SK-N-SH (cell line): Measurements from ENCODE around the gene CTU1. TPM values are rescaled to one million over a fixed set of nuclear protein-coding genes. Genes with fewer than 3 reads are reported as not detected.

Source experiments
- CTCF ChIA-PET: fragments of 300-600, 350-600 bp; formaldehyde crosslinking; extraction: SDS; loops from one replicate; lab custom pipeline; 2021; lab: Yijun Ruan, JAX
- POLR2A ChIA-PET: fragments of 350-600 bp; sonication (Branson Sonifier 250); formaldehyde crosslinking; extraction: SDS; loops from one replicate; lab custom pipeline; 2020; ENCODE audit warnings: antibody characterized with exemption, inconsistent platforms; lab: Yijun Ruan, JAX
- DNase-seq: peaks from one replicate; pipeline ENCODE4 v3.0.0; 2012
- H2AFZ ChIP-seq: fragments of 200-600 bp; sonication (generic); 2 replicates; pipeline ENCODE4 v1.8.1; 2016; ENCODE audit warnings: antibody characterized with exemption, mild to moderate bottlenecking, low read depth
- H3F3A ChIP-seq: fragments of 200-600 bp; sonication (generic); replicated peaks from 2 replicates; pipeline ENCODE3; 2016; ENCODE audit warnings: antibody characterized with exemption, mild to moderate bottlenecking; ENCODE audit not compliant: insufficient read depth
- H3K27ac ChIP-seq, 2 experiments: fragments of 200-500 bp in 1 of 2; fragments of 200-600 bp in 1 of 2; sonication (Bioruptor generic) in 1 of 2; sonication (generic), shearing (Covaris generic) in 1 of 2; 2 replicates each; pipeline versions ENCODE4 v1.5.1 to v1.6.1; 2014 to 2016; ENCODE audit warnings: low read depth in 2 of 2, inconsistent platforms in 1 of 2, low read length in 1 of 2, mild to moderate bottlenecking in 1 of 2, mixed read lengths in 1 of 2
- H3K27me3 ChIP-seq: fragments of 200-600 bp; sonication (generic), shearing (Covaris generic); 2 replicates; pipeline ENCODE4 v1.6.1; 2016; ENCODE audit warnings: mixed run types; ENCODE audit not compliant: insufficient read depth
- H3K36me3 ChIP-seq, 2 experiments: fragments of 200-500 bp in 1 of 2; fragments of 200-600 bp in 1 of 2; sonication (Bioruptor generic) in 1 of 2; sonication (generic) in 1 of 2; replicated peaks in 1 of 2; 2 replicates each; pipeline versions ENCODE3 to v1.5.1; 2014 to 2016; ENCODE audit warnings: low read length in 1 of 2, mild to moderate bottlenecking in 1 of 2; ENCODE audit not compliant: insufficient read depth in 2 of 2, control insufficient read depth in 1 of 2
- H3K4me1 ChIP-seq, 2 experiments: fragments of 200-500 bp in 1 of 2; fragments of 200-600 bp in 1 of 2; sonication (Bioruptor generic) in 1 of 2; sonication (generic), shearing (Covaris generic) in 1 of 2; 2 replicates each; pipeline versions ENCODE4 v1.5.1 to v1.6.1; 2014 to 2016; ENCODE audit warnings: low read depth in 1 of 2, low read length in 1 of 2, mixed run types in 1 of 2; ENCODE audit not compliant: insufficient read depth in 2 of 2, control insufficient read depth in 1 of 2
- H3K4me2 ChIP-seq: fragments of 200-600 bp; sonication (generic), shearing (Covaris generic); 2 replicates; pipeline ENCODE4 v1.6.1; 2017; ENCODE audit warnings: mixed run types
- H3K4me3 ChIP-seq, 2 experiments: fragments of 200-500 bp in 1 of 2; fragments of 200-600 bp in 1 of 2; sonication (Bioruptor generic) in 1 of 2; sonication (generic), shearing (Covaris generic) in 1 of 2; 2 replicates each; pipeline versions ENCODE4 v1.5.1 to v1.8.1; 2014 to 2016; ENCODE audit warnings: low read depth in 2 of 2, inconsistent platforms in 1 of 2, low read length in 1 of 2, mild to moderate bottlenecking in 1 of 2, mixed read lengths in 1 of 2, moderate library complexity in 1 of 2
- H3K79me2 ChIP-seq: fragments of 200-600 bp; sonication (generic); 2 replicates; pipeline ENCODE4 v1.8.1; 2017; ENCODE audit warnings: mild to moderate bottlenecking; ENCODE audit not compliant: insufficient read depth
- H3K9ac ChIP-seq: fragments of 200-600 bp; sonication (generic); 2 replicates; pipeline ENCODE4 v1.6.1; 2017; ENCODE audit warnings: mixed run types
- H3K9me2 ChIP-seq: fragments of 200-600 bp; sonication (generic); 2 replicates; pipeline ENCODE4 v1.6.1; 2017; ENCODE audit warnings: mixed run types
- H3K9me3 ChIP-seq: fragments of 200-600 bp; sonication (generic); 2 replicates; pipeline ENCODE4 v1.6.1; 2017; ENCODE audit warnings: mixed run types, mild to moderate bottlenecking, moderate library complexity
- H4K20me1 ChIP-seq: fragments of 200-600 bp; sonication (generic); 2 replicates; pipeline ENCODE4 v1.6.1; 2017; ENCODE audit warnings: mild to moderate bottlenecking, mixed run types; ENCODE audit not compliant: insufficient read depth
- MXI1 ChIP-seq: IDR thresholded peaks from 2 replicates; pipeline ENCODE4 v1.6.1; 2012; ENCODE audit warnings: mild to moderate bottlenecking, low read depth, low read length, improper control_type of control experiment
- PBX3 ChIP-seq: IDR thresholded peaks from 2 replicates; pipeline ENCODE4; 2012
- RCOR1 ChIP-seq: fragments of 150-350 bp; IDR thresholded peaks from 2 replicates; pipeline ENCODE4 v1.6.1; 2017; ENCODE audit warnings: antibody characterized with exemption, low read length
- TAF1 ChIP-seq: IDR thresholded peaks from 2 replicates; pipeline ENCODE4 v1.6.1; 2012; ENCODE audit warnings: low read depth, mild to moderate bottlenecking, low read length, moderate library complexity, borderline replicate concordance
- YY1 ChIP-seq: IDR thresholded peaks from 2 replicates; pipeline ENCODE4 v1.4.0; 2012; ENCODE audit warnings: low read depth, mild to moderate bottlenecking
- ZBTB33 ChIP-seq: IDR thresholded peaks from 2 replicates; pipeline ENCODE4 v1.4.0; 2012; ENCODE audit warnings: low read depth, borderline replicate concordance
- WGBS: methylation state at CpG from one replicate; pipeline ENCODE4 v1.1.6; 2017; ENCODE audit warnings: low lambda C conversion rate; 5-methylcytosine and 5-hydroxymethylcytosine counted together
- polyA plus RNA-seq, 3 experiments: library from polyadenylated mRNA; depleted of rRNA; stranded (reverse); fragments of >200 nt; gene quantifications; 2 replicates each; pipeline ENCODE4 v1.2.3, GENCODE V29; 2012

The CTU1 gene
- polyA plus RNA-seq, 1 of the 3 experiments (the other 2 are of a cell fraction) = 8.8 TPM

- no peak for DNase-seq
- CTCF ChIA-PET = no interaction called here
Observed at GRCh38 chr19:51137792-51138425, 29.7 kb upstream of the CTU1 start.

GRCh38 chr19:51136851-51137551 is 28.8 kb upstream of the CTU1 start:
- H2AFZ ChIP-seq = no peak overlapping the region
- H3K4me2 ChIP-seq = no peak overlapping the region
- H3K27ac ChIP-seq = no peak overlapping the region
- ChIA-PET POLR2A (no interaction called here), CTCF (no interaction called here)
- 7% methylated on average over 12 of the region's 12 CpGs for WGBS
- no peaks in the 10 kb centered on the region for H3K79me2 ChIP-seq
- H3K9me2 ChIP-seq = no peaks in the 10 kb centered on the region
- no peak overlapping the region for H3K9ac ChIP-seq
- TF ChIP-seq TAF1 = no peak
- no peaks in the 10 kb centered on the region for H3F3A ChIP-seq
- no peak for DNase-seq
- no peaks in the 10 kb centered on the region for H4K20me1 ChIP-seq
- no peaks in the 10 kb centered on the region for H3K36me3 ChIP-seq
- no peaks in the 10 kb centered on the region for H3K4me1 ChIP-seq
- no peak overlapping the region for H3K4me3 ChIP-seq
- H3K9me3 ChIP-seq = no peaks in the 10 kb centered on the region
- peaks cover 39% of the 10 kb centered on the region for H3K27me3 ChIP-seq

More at GRCh38 chr19:51137792-51138425, 29.7 kb upstream of the CTU1 start:
- Histone ChIP-seq H2AFZ (no peak overlapping the region), H3F3A (no peaks in the 10 kb centered on the region), H3K27ac (no peak overlapping the region), H3K4me1 (no peaks in the 10 kb centered on the region), H3K79me2 (no peaks in the 10 kb centered on the region), H3K27me3 (peaks cover 47% of the 10 kb centered on the region), H3K9me2 (no peaks in the 10 kb centered on the region), H3K4me3 (no peak overlapping the region), H4K20me1 (no peaks in the 10 kb centered on the region), H3K9me3 (no peaks in the 10 kb centered on the region), H3K36me3 (no peaks in the 10 kb centered on the region), H3K9ac (no peak overlapping the region), H3K4me2 (no peak overlapping the region)
- 0% methylated on average over 7 of the region's 9 CpGs for WGBS
- TF ChIP-seq YY1 = no peak
- no peak for TF ChIP-seq PBX3
- no peak for TF ChIP-seq ZBTB33
- no peak for TF ChIP-seq MXI1
- no peak for TF ChIP-seq RCOR1
- POLR2A ChIA-PET = no interaction called here
